GM12878 (cell line): ENCODE results near the gene ODC1. TPM values are rescaled to one million over a fixed set of nuclear protein-coding genes. Genes with fewer than 3 reads are reported as not detected.

Experiments
- ATAC-seq: fragments of 200-7000 bp; cut with Tn5 transposase; 3 replicates; pipeline ENCODE4 v1.9.1; 2020; ENCODE audit warnings: mild to moderate bottlenecking, moderate library complexity
- BruUV-seq: library from RNA; stranded (reverse); fragments of 400-500 nt; replicated peaks from 2 replicates; lab custom pipeline; 2021; lab: Mats Ljungman, UMichigan
- CTCF ChIA-PET: fragments of 300-600 bp; sonication (Branson Sonifier 250); formaldehyde crosslinking; extraction: SDS; loops from one replicate; lab custom pipeline; 2021; ENCODE audit warnings: inconsistent platforms; lab: Yijun Ruan, JAX
- POLR2A ChIA-PET: fragments of 350-600 bp; formaldehyde crosslinking; extraction: SDS; loops from one replicate; lab custom pipeline; 2021; ENCODE audit warnings: inconsistent platforms; lab: Charles Lee
- RAD21 ChIA-PET: fragments of 300-600 bp; sonication (Branson Sonifier 250); formaldehyde crosslinking; loops from one replicate; lab custom pipeline; 2023; ENCODE audit warnings: antibody characterized with exemption; ENCODE audit not compliant: unreplicated experiment; lab: Charles Lee
- SMC1A ChIA-PET: fragments of 300-600 bp; sonication (Branson Sonifier 250); formaldehyde crosslinking; loops from one replicate; lab custom pipeline; 2023; ENCODE audit not compliant: unreplicated experiment, uncharacterized antibody; lab: Charles Lee
- DNase-seq: peaks from one replicate; pipeline ENCODE4 v3.0.0-alpha.2; 2011; ENCODE audit warnings: low read depth, low spot score
- FAIRE-seq: peaks from 3 replicates; lab custom pipeline; 2011; peaks lifted over from hg19 to GRCh38; lab: Jason Lieb, UNC
- H2AFZ ChIP-seq: 2 replicates; pipeline ENCODE4 v1.6.0; 2011; ENCODE audit warnings: low read depth, low read length, control low read depth; ENCODE audit not compliant: control insufficient read depth
- H3K27ac ChIP-seq: 2 replicates; pipeline ENCODE4 v1.5.1; 2011; ENCODE audit warnings: control low read depth; ENCODE audit not compliant: control insufficient read depth, insufficient read depth
- H3K27me3 ChIP-seq, 2 experiments: replicated peaks in 1 of 2; 2 replicates each; pipeline versions ENCODE4 v1.6.0 to v1.6.1; 2011; ENCODE audit warnings: low read length in 1 of 2; ENCODE audit not compliant: control insufficient read depth in 2 of 2, insufficient read depth in 2 of 2
- H3K36me3 ChIP-seq, 2 experiments: 2 replicates each; pipeline ENCODE4 v1.5.1; 2011; ENCODE audit warnings: low read length in 1 of 2; ENCODE audit not compliant: control insufficient read depth in 2 of 2, insufficient read depth in 2 of 2
- H3K4me1 ChIP-seq: 2 replicates; pipeline ENCODE4 v1.6.1; 2011; ENCODE audit warnings: mild to moderate bottlenecking, low read length, moderate library complexity, mixed read lengths; ENCODE audit not compliant: control insufficient read depth, insufficient read depth
- H3K4me2 ChIP-seq: 2 replicates; pipeline ENCODE4 v1.6.0; 2011; ENCODE audit warnings: control low read depth; ENCODE audit not compliant: control insufficient read depth, insufficient read depth
- H3K4me3 ChIP-seq: fragments of 200-600 bp; sonication (generic); 2 replicates; pipeline ENCODE4 v1.5.1; 2016
- H3K79me2 ChIP-seq: 2 replicates; pipeline ENCODE4 v1.6.0; 2011; ENCODE audit warnings: low read length; ENCODE audit not compliant: control insufficient read depth, insufficient read depth
- H3K9ac ChIP-seq: 2 replicates; pipeline ENCODE4 v1.8.0; 2011; ENCODE audit warnings: low read length, control low read depth, mixed read lengths; ENCODE audit not compliant: control insufficient read depth, insufficient read depth
- H3K9me3 ChIP-seq: replicated peaks from 3 replicates; pipeline ENCODE4 v1.5.1; 2011; ENCODE audit warnings: mild to moderate bottlenecking, low read length; ENCODE audit not compliant: control insufficient read depth, insufficient read depth
- H4K20me1 ChIP-seq: 2 replicates; pipeline ENCODE4 v1.6.0; 2011; ENCODE audit not compliant: control insufficient read depth, insufficient read depth
- ASH2L ChIP-seq: fragments of 300-600, 200-600 bp; sonication (generic); IDR thresholded peaks from 2 replicates; pipeline ENCODE4 v1.6.1; 2017; ENCODE audit warnings: low read depth, mild to moderate bottlenecking, borderline replicate concordance
- PRDM15 ChIP-seq: fragments of 450-650 bp; formaldehyde crosslinking; IDR thresholded peaks from 2 replicates; pipeline ENCODE4 v1.4.0; 2020; ENCODE audit warnings: mild to moderate bottlenecking, moderate library complexity
- REST ChIP-seq: IDR thresholded peaks from 2 replicates; pipeline ENCODE4 v1.6.1; 2012; ENCODE audit warnings: mild to moderate bottlenecking, low read depth, low read length
- WGBS: methylation state at CpG from one replicate; pipeline ENCODE4 v1.1.6; 2016; ENCODE audit warnings: low lambda C conversion rate; ENCODE audit not compliant: insufficient replicate concordance, insufficient coverage; ENCODE audit errors: missing lambda C conversion rate; 5-methylcytosine and 5-hydroxymethylcytosine counted together
- in situ Hi-C: fragments of 300-500 bp; cut with MboI; formaldehyde crosslinking; loops from 9 replicates; pipeline ENCODE4 v1.14.3; 2018; ENCODE audit warnings: mixed read lengths
- intact Hi-C: fragments of 100-400 bp; cut with micrococcal nuclease; formaldehyde crosslinking; loops from one replicate; pipeline ENCODE4 v1.14.2; 2022; ENCODE audit not compliant: unreplicated experiment
- polyA plus RNA-seq, 11 experiments: library from polyadenylated mRNA; depleted of rRNA in 4 of 11; unstranded in 6 of 11; stranded (reverse) in 5 of 11; fragments of >200 nt; fragmentation: Nextera tagmentation in 4 of 11; fragmentation: Illumina TruSeq in 1 of 11; extraction: Ambion mirVana in 4 of 11; extraction: Trizol in 1 of 11; gene quantifications; 1 replicate in 1 of 11; 2 replicates in 10 of 11; pipeline versions ENCODE4 v1.2.1 to v1.2.3, GENCODE V29; 2011 to 2016; ENCODE audit warnings: inconsistent platforms in 2 of 11, missing spikeins in 2 of 11, low read depth in 1 of 11
- total RNA-seq, 4 experiments: library from RNA; depleted of rRNA in 3 of 4; stranded (reverse); fragments of >200 nt in 3 of 4; fragmentation: Illumina TruSeq in 1 of 4; extraction: Trizol in 1 of 4; gene quantifications; 2 replicates each; pipeline versions ENCODE4 v1.2.1 to v1.2.3, GENCODE V29; 2013 to 2021

ODC1 gene
- total and polyA plus RNA-seq, 10 of the 15 experiments (the other 5 are each of a cell fraction or from before 2014, with no cell fraction given): 68.5 to 441 (median 340) TPM

- H3K36me3 ChIP-seq: peaks cover 1 to 2% of the 10 kb centered on the region in 2 experiments; a peak in 2 of 4 replicates
- ChIA-PET RAD21 (interaction anchor here (1.2 to 7.0 kb wide), 2 partner anchors 14 to 41 kb away, joined by 8 to 115 read pairs; no protein-coding TSS in a partner anchor), SMC1A (interaction anchor here (1.9 to 6.5 kb wide), 2 partner anchors 14 to 41 kb away, joined by 7 to 76 read pairs; no protein-coding TSS in a partner anchor), POLR2A (interaction anchor here (0.5 to 0.6 kb wide), 2 partner anchors 233 to 241 kb away, joined by 4 to 6 read pairs; no protein-coding TSS in a partner anchor), CTCF (interaction anchor here (0.9 to 8.7 kb wide), 5 partner anchors 14 to 377 kb away, joined by 3 to 88 read pairs (median 7); no protein-coding TSS in a partner anchor)
- intact Hi-C loops (loop anchor here (5.0 kb wide), 2 partner anchors 218 to 363 kb away; partner anchors contain the start of gene PDIA6), in situ Hi-C loops (no loop called here)
- H3K4me2 ChIP-seq: peak overlapping the region; percentile 96
- ATAC-seq: no peak
- FAIRE-seq: no peak
- H3K4me3 ChIP-seq: peak overlapping the region; percentile 75
- H3K79me2 ChIP-seq: peaks cover 41% of the 10 kb centered on the region
- no peak for DNase-seq
- H3K9ac ChIP-seq: peak overlapping the region; percentile 95
- no peak overlapping the region for H3K27ac ChIP-seq
- H3K9me3 ChIP-seq: no peaks in the 10 kb centered on the region
- no peak for TF ChIP-seq ASH2L
- no peak for TF ChIP-seq PRDM15 (CRISPR knock-in tag)
- TF ChIP-seq REST: no peak
- BruUV-seq: no TSS peak
- H2AFZ ChIP-seq: no peak overlapping the region
- H3K4me1 ChIP-seq: peaks cover 15% of the 10 kb centered on the region
- no peaks in the 10 kb centered on the region for H3K27me3 ChIP-seq
- 50% methylated on average over 4 of the region's 5 CpGs for WGBS
- peaks cover 3% of the 10 kb centered on the region; the same call in 1 of the 2 replicates for H4K20me1 ChIP-seq
Observed at GRCh38 chr2:10449486-10449831, 1.3 kb upstream of the ODC1 start.
